K562 (cell line): Measurements from ENCODE around the gene PIERCE2. TPM values are rescaled to one million over a fixed set of nuclear protein-coding genes. Genes with fewer than 3 reads are reported as not detected.

Experiments used
- ATAC-seq: fragments of 200-7000 bp; cut with Tn5 transposase; 3 replicates; pipeline ENCODE4 v1.9.1; 2020; ENCODE audit warnings: moderate library complexity
- Bru-seq: library from RNA; stranded (reverse); fragments of 400-500 nt; gene quantifications from one replicate; lab custom pipeline; 2021; lab: Mats Ljungman, UMichigan
- BruChase-seq, 2 experiments: library from RNA; stranded (reverse); fragments of 400-500 nt; gene quantifications; one replicate each; lab custom pipeline; 2021; lab: Mats Ljungman, UMichigan
- BruUV-seq: library from RNA; stranded (reverse); fragments of 400-500 nt; replicated peaks from 2 replicates; lab custom pipeline; 2021; lab: Mats Ljungman, UMichigan
- CTCF ChIA-PET: fragments of 300-600 bp; formaldehyde crosslinking; extraction: SDS; loops from one replicate; lab custom pipeline; 2021; ENCODE audit warnings: low intra/inter-chr PET ratio; lab: Yijun Ruan, JAX
- POLR2A ChIA-PET: fragments of 300-600, 350-650 bp; sonication (Branson Sonifier 250); formaldehyde crosslinking; extraction: SDS; loops from one replicate; lab custom pipeline; 2021; ENCODE audit warnings: antibody characterized with exemption, inconsistent platforms; lab: Yijun Ruan, JAX
- DNase-seq, 4 experiments: peaks; one replicate each; pipeline versions ENCODE4 v3.0.0 to v3.0.0-alpha.2; 2011 to 2018; ENCODE audit warnings: low spot score in 3 of 4, mixed read lengths in 3 of 4; ENCODE audit errors: extremely low read depth in 1 of 4
- FAIRE-seq: peaks from 2 replicates; lab custom pipeline; 2011; peaks lifted over from hg19 to GRCh38; lab: Jason Lieb, UNC
- H2AFZ ChIP-seq: 2 replicates; pipeline ENCODE4 v1.6.0; 2011; ENCODE audit warnings: low read depth, low read length, control low read depth, inconsistent platforms
- H3K27ac ChIP-seq: fragments of 200-600 bp; 3 replicates; pipeline ENCODE4 v1.8.0; 2011; ENCODE audit warnings: low read depth, mild to moderate bottlenecking, control low read depth, inconsistent platforms, low read length, moderate library complexity, mixed read lengths; ENCODE audit errors: extremely low read depth
- H3K27me3 ChIP-seq, 2 experiments: fragments of 300-600 bp in 1 of 2; 2 replicates in 1 of 2; 3 replicates in 1 of 2; pipeline versions ENCODE4 v1.6.0 to v1.8.0; 2011; ENCODE audit warnings: inconsistent platforms in 2 of 2, low read length in 2 of 2, mild to moderate bottlenecking in 1 of 2, mixed read lengths in 1 of 2, moderate library complexity in 1 of 2; ENCODE audit not compliant: control insufficient read depth in 2 of 2, insufficient read depth in 2 of 2
- H3K36me3 ChIP-seq: fragments of 300-600 bp; 3 replicates; pipeline ENCODE4 v1.8.0; 2011; ENCODE audit warnings: mild to moderate bottlenecking, low read length, inconsistent platforms; ENCODE audit not compliant: control insufficient read depth, insufficient read depth
- H3K4me1 ChIP-seq, 2 experiments: fragments of 200-600 bp in 1 of 2; replicated peaks in 1 of 2; 2 replicates in 1 of 2; 3 replicates in 1 of 2; pipeline versions ENCODE4 v1.5.1 to v1.8.0; 2011; ENCODE audit warnings: inconsistent platforms in 2 of 2, low read length in 2 of 2, mild to moderate bottlenecking in 1 of 2, mixed read lengths in 1 of 2, moderate library complexity in 1 of 2; ENCODE audit not compliant: control insufficient read depth in 2 of 2, insufficient read depth in 2 of 2
- H3K4me2 ChIP-seq: 2 replicates; pipeline ENCODE4 v1.6.1; 2011; ENCODE audit warnings: low read length, control low read depth, inconsistent platforms, mixed read lengths; ENCODE audit not compliant: insufficient read depth
- H3K4me3 ChIP-seq: fragments of 200-600 bp; sonication (generic), shearing (Covaris generic); 2 replicates; pipeline ENCODE4 v1.5.1; 2016; ENCODE audit warnings: control low read depth, inconsistent platforms
- H3K79me2 ChIP-seq: fragments of 200-600 bp; 3 replicates; pipeline ENCODE4 v1.8.0; 2011; ENCODE audit warnings: low read length, inconsistent platforms; ENCODE audit not compliant: control insufficient read depth, insufficient read depth
- H3K9ac ChIP-seq, 2 experiments: 2 replicates each; pipeline versions ENCODE4 v1.6.0 to v1.6.1; 2011; ENCODE audit warnings: low read depth in 2 of 2, low read length in 2 of 2, control low read depth in 1 of 2, inconsistent platforms in 1 of 2, mild to moderate bottlenecking in 1 of 2, mixed read lengths in 1 of 2; ENCODE audit not compliant: insufficient read depth in 1 of 2
- H3K9me1 ChIP-seq: one replicate; pipeline ENCODE4 v1.6.0; 2011; ENCODE audit warnings: inconsistent platforms, mild to moderate bottlenecking, low read length, moderate library complexity; ENCODE audit not compliant: control insufficient read depth, insufficient read depth
- H3K9me3 ChIP-seq: replicated peaks from 2 replicates; pipeline ENCODE4 v1.5.1; 2011; ENCODE audit warnings: low read depth, low read length, inconsistent platforms; ENCODE audit not compliant: control insufficient read depth, insufficient read depth
- H4K20me1 ChIP-seq: replicated peaks from 2 replicates; pipeline ENCODE4 v1.6.1; 2011; ENCODE audit warnings: low read length, inconsistent platforms, mixed read lengths; ENCODE audit not compliant: control insufficient read depth, insufficient read depth
- FOXO4 ChIP-seq: fragments of 450-650 bp; formaldehyde crosslinking; IDR thresholded peaks from 2 replicates; pipeline ENCODE4 v1.4.0; 2020; ENCODE audit warnings: mild to moderate bottlenecking, moderate library complexity
- GABPA ChIP-seq: fragments of 200-800 bp; sonication (Bioruptor generic); conservative IDR thresholded peaks from 2 replicates; pipeline ENCODE4 v1.6.1; 2016; ENCODE audit warnings: low read depth, missing genetic modification characterization, missing compliant biosample characterization
- MCM2 ChIP-seq: fragments of 450-650 bp; IDR thresholded peaks from 2 replicates; pipeline ENCODE4 v1.6.1; 2017; ENCODE audit warnings: low read depth, mild to moderate bottlenecking
- MLX ChIP-seq, 2 experiments: fragments of 450-650 bp in 1 of 2; sonication (generic) in 1 of 2; formaldehyde crosslinking; conservative IDR thresholded peaks; 2 replicates each; pipeline versions ENCODE4 v1.4.0 to v1.8.1; 2020 to 2022; ENCODE audit warnings: mild to moderate bottlenecking in 1 of 2, missing genetic modification reagents in 1 of 2
- RFX1 ChIP-seq: fragments of 450-650 bp; IDR thresholded peaks from 2 replicates; pipeline ENCODE4 v1.6.1; 2016; ENCODE audit warnings: mild to moderate bottlenecking, moderate library complexity
- SIN3A ChIP-seq, 2 experiments: fragments of 150-350 bp in 1 of 2; IDR thresholded peaks; 2 replicates each; pipeline ENCODE4 v1.6.1; 2011 to 2016; ENCODE audit warnings: borderline replicate concordance in 2 of 2, low read depth in 2 of 2, low read length in 2 of 2, mild to moderate bottlenecking in 2 of 2, moderate library complexity in 2 of 2; ENCODE audit not compliant: control insufficient read depth in 1 of 2
- SMC3 ChIP-seq: conservative IDR thresholded peaks from 2 replicates; pipeline ENCODE4 v1.6.1; 2011; ENCODE audit warnings: low read depth, low read length, improper control_type of control experiment; ENCODE audit not compliant: insufficient read depth
- TARDBP ChIP-seq: fragments of 450-650 bp; IDR thresholded peaks from 2 replicates; pipeline ENCODE4 v1.6.1; 2016
- THRB ChIP-seq: fragments of 450-650 bp; formaldehyde crosslinking; conservative IDR thresholded peaks from 2 replicates; pipeline ENCODE4 v1.4.0; 2022; ENCODE audit warnings: mild to moderate bottlenecking, missing genetic modification characterization
- TSC22D4 ChIP-seq: fragments of 450-650 bp; IDR thresholded peaks from 2 replicates; pipeline ENCODE4 v1.6.1; 2016; ENCODE audit warnings: missing genetic modification characterization, missing biosample characterization, control low read depth
- XRCC5 ChIP-seq: fragments of 200-400 bp; formaldehyde crosslinking; IDR thresholded peaks from 2 replicates; pipeline ENCODE4 v1.6.1; 2017; ENCODE audit warnings: low read depth, mild to moderate bottlenecking, low read length
- WGBS: fragments of 100-300 bp; shearing (Covaris generic); methylation state at CpG from one replicate; pipeline ENCODE4 v1.1.6; 2016; ENCODE audit warnings: low coverage, mixed read lengths; ENCODE audit not compliant: insufficient coverage; ENCODE audit errors: missing lambda C conversion rate; 5-methylcytosine and 5-hydroxymethylcytosine counted together
- in situ Hi-C: fragments of 300-500 bp; cut with MboI; formaldehyde crosslinking; loops from 4 replicates; pipeline ENCODE4 v1.15.0; 2018; ENCODE audit warnings: inconsistent platforms, mixed read lengths
- intact Hi-C: fragments of 100-400 bp; cut with micrococcal nuclease; formaldehyde crosslinking; loops from 2 replicates; pipeline ENCODE4 v1.14.2; 2022
- long read RNA-seq, 3 experiments: library from polyadenylated mRNA in 2 of 3; library from RNA in 1 of 3; unstranded in 2 of 3; stranded (forward) in 1 of 3; transcript quantifications; one replicate each; pipeline ENCODE4 v2.0.0, GENCODE V29; 2019 to 2022
- polyA minus RNA-seq, 3 experiments: library from RNA; depleted of rRNA, polyadenylated mRNA; stranded (reverse); fragments of >200 nt; gene quantifications; 2 replicates each; pipeline ENCODE4 v1.2.3, GENCODE V29; 2011
- polyA plus RNA-seq, 8 experiments: library from polyadenylated mRNA; depleted of rRNA in 4 of 8; stranded (reverse) in 5 of 8; unstranded in 3 of 8; fragments of >200 nt; fragmentation: Nextera tagmentation in 2 of 8; fragmentation: Illumina TruSeq in 1 of 8; extraction: Ambion mirVana in 2 of 8; extraction: Trizol in 1 of 8; gene quantifications; 2 replicates each; pipeline versions ENCODE4 v1.2.1 to v1.2.3, GENCODE V29; 2011 to 2014; ENCODE audit warnings: inconsistent platforms in 1 of 8, missing spikeins in 1 of 8
- total RNA-seq, 7 experiments: library from RNA; depleted of rRNA in 6 of 7; stranded (reverse); fragments of >200 nt in 6 of 7; fragmentation: Illumina TruSeq in 2 of 7; extraction: Trizol in 2 of 7; gene quantifications; 2 replicates each; pipeline versions ENCODE4 v1.2.1 to v1.2.3, GENCODE V29; 2011 to 2021; ENCODE audit warnings: low replicate concordance in 1 of 7

PIERCE2 gene
- total RNA-seq (2011; cell fraction: chromatin; rRNA removed; ENCODE audit: low replicate concordance) = 0.69 TPM in 1 of 2 replicates, not detected in the other
- total RNA-seq (2011; cell fraction: nucleolus; rRNA removed) = 1.1 TPM in 1 of 2 replicates, not detected in the other
- total RNA-seq (2011; cell fraction: nucleoplasm; rRNA removed) = 0.66 and 1.3 TPM in 2 replicates
- total RNA-seq (2014; rRNA removed) (2.3 and 2.9 TPM in 2 replicates), total RNA-seq (2014; rRNA removed; fragmentation: Illumina TruSeq; extraction: Trizol) (2.9 and 3.3 TPM in 2 replicates), total RNA-seq (2015; rRNA removed; fragmentation: Illumina TruSeq; extraction: Trizol) (1.8 and 2.9 TPM in 2 replicates), total RNA-seq (2021) (2.0 and 3.1 TPM in 2 replicates), polyA plus RNA-seq (2011; rRNA removed) (3.1 and 4.2 TPM in 2 replicates), polyA plus RNA-seq (2014; fragmentation: Illumina TruSeq; extraction: Trizol) (4.1 and 4.8 TPM in 2 replicates), polyA plus RNA-seq (2014; fragmentation: Nextera tagmentation; extraction: Ambion mirVana) (1 to 10 TPM; 4.0 to 4.2 TPM), polyA plus RNA-seq (2014; rRNA removed) (3.8 and 4.4 TPM in 2 replicates), polyA minus RNA-seq (2011; rRNA and poly(A)+ RNA removed) (0.42 and 0.45 TPM in 2 replicates), Bru-seq, nascent RNA (percentile 44 among the genes with signal in this experiment), BruChase-seq, experiment 1, labeled RNA remaining after a 2-hour chase (percentile 31 among the genes with signal in this experiment), BruChase-seq, experiment 2, labeled RNA remaining after a 6-hour chase (percentile 38 among the genes with signal in this experiment)
- polyA plus RNA-seq (2011; cell fraction: cytosol; rRNA removed) = 1.1 and 2.3 TPM in 2 replicates
- polyA plus RNA-seq (2011; cell fraction: nucleus; rRNA removed) = 0.43 and 0.70 TPM in 2 replicates
- 2.5 and 13.9 TPM in 2 replicates for polyA plus RNA-seq (2012)
- polyA minus RNA-seq (2011; cell fraction: cytosol; rRNA and poly(A)+ RNA removed) = 2.0 TPM in 1 of 2 replicates, not detected in the other
- 0.67 TPM in 1 of 2 replicates, not detected in the other for polyA minus RNA-seq (2011; cell fraction: nucleus; rRNA and poly(A)+ RNA removed)
- long read RNA-seq, experiment 1, partial matches to known transcripts = 0 of 3 reads
- long read RNA-seq, experiment 1, other reads (novel, unspliced or antisense) = 0 of 3 reads
- long read RNA-seq, experiment 2, partial matches to known transcripts = 0 of 1 reads
- long read RNA-seq, experiment 2, other reads (novel, unspliced or antisense) = 0 of 1 reads
- long read RNA-seq, experiment 3, partial matches to known transcripts = 0 of 2 reads
- long read RNA-seq, experiment 3, other reads (novel, unspliced or antisense) = 1 of 2 reads

- Histone ChIP-seq H2AFZ (peak within 1 kb of the TSS; percentile 92), H3K4me3 (peak within 1 kb of the TSS; percentile 69), H3K9me1 (no peaks in the 10 kb centered on the region), H3K9me3 (no peaks in the 10 kb centered on the region), H3K27me3 (no peaks in the 10 kb centered on the region), H4K20me1 (no peaks in the 10 kb centered on the region), H3K36me3 (no peaks in the 10 kb centered on the region), H3K4me2 (peak within 1 kb of the TSS; percentile 97), H3K9ac (peak within 1 kb of the TSS; percentile 84 to 94), H3K27ac (peak within 1 kb of the TSS; percentile 91), H3K79me2 (peaks cover 49% of the 10 kb centered on the region), H3K4me1 (peaks cover 12 to 16% of the 10 kb centered on the region in 2 experiments)
- TSS peak; percentile 50 for BruUV-seq
- FAIRE-seq (peak; percentile 87), DNase-seq (peak; percentile 89 to 95 (median 90)), ATAC-seq (peak; percentile 84)
- in situ Hi-C loops = no loop called here
- WGBS = 1% methylated on average over 58 of the region's 70 CpGs
- ChIA-PET CTCF (interaction anchor here (0.8 kb wide), 2 partner anchors 10 to 214 kb away, joined by 3 read pairs; no protein-coding TSS in a partner anchor), POLR2A (interaction anchor here (0.5 to 3.5 kb wide), 13 partner anchors 9 to 1392 kb away, joined by 3 to 21 read pairs (median 3); partner anchors contain the start of genes PIGB, PIGBOS1 and RSL24D1)
- intact Hi-C loops = loop anchor here (1.0 to 5.0 kb wide), 2 partner anchors 27 to 171 kb away; no protein-coding TSS in a partner anchor
- TF ChIP-seq FOXO4 (CRISPR knock-in tag) (no peak), SMC3 (0 out of 2 replicates have a peak, but pooled peaks have one; percentile 16), XRCC5 (0 out of 2 replicates have a peak, but pooled peaks have one; percentile 61), THRB (CRISPR knock-in tag) (no peak), MCM2 (no peak), SIN3A (IDR thresholded peaks at IDR 0.05; ENCODE audit: borderline replicate concordance in 2 of 2, control insufficient read depth in 1 of 2, low read depth in 2 of 2, low read length in 2 of 2) (peak; percentile 5 to 85; a peak in 2 of 4 replicates), MLX (CRISPR knock-in tag; conservative IDR thresholded peaks at IDR 0.05) (no peak), TARDBP (0 out of 2 replicates have a peak, but pooled peaks have one; percentile 33), TSC22D4 (tag) (no peak), RFX1 (peak; percentile 100), GABPA (tag) (peak; percentile 89)
Measured at GRCh38 chr15:55408012-55408928, at the start of gene PIERCE2, which contains the start of gene CCPG1. PIERCE2 (plus strand) TSS chr15:55408495; CDS start chr15:55408769, 274 bp downstream. CCPG1 (minus strand) TSS chr15:55408359; CDS start chr15:55389424, 18,935 bp downstream.
